Progenitor cell of endocrine pancreas (in vitro differentiated cells): ENCODE results near the gene MYO1A. TPM values are rescaled to one million over a fixed set of nuclear protein-coding genes. Genes with fewer than 3 reads are reported as not detected.

ENCODE experiments used
- DNase-seq: peaks from one replicate; pipeline ENCODE4 v3.0.0; 2021; ENCODE audit warnings: low spot score; ENCODE audit not compliant: unreplicated experiment
- H3K27ac Mint-ChIP-seq: 2 replicates; pipeline ENCODE4 v1.8.0; 2021; ENCODE audit warnings: mild to moderate bottlenecking, moderate library complexity, mixed read lengths
- H3K27me3 Mint-ChIP-seq: 2 replicates; pipeline ENCODE4 v1.8.0; 2021; ENCODE audit warnings: mixed read lengths
- H3K36me3 Mint-ChIP-seq: 2 replicates; pipeline ENCODE4 v1.8.0; 2022; ENCODE audit warnings: mixed read lengths; ENCODE audit not compliant: insufficient read depth
- H3K4me1 Mint-ChIP-seq: 2 replicates; pipeline ENCODE4 v1.8.0; 2021; ENCODE audit warnings: low read depth, mixed read lengths
- H3K4me3 Mint-ChIP-seq: 2 replicates; pipeline ENCODE4 v1.8.0; 2021; ENCODE audit warnings: low read depth, mild to moderate bottlenecking, moderate library complexity, mixed read lengths
- H3K9me3 Mint-ChIP-seq: 2 replicates; pipeline ENCODE4 v1.8.0; 2021; ENCODE audit warnings: low read depth, mixed read lengths
- total RNA-seq: library from RNA; stranded (reverse); gene quantifications from 2 replicates; pipeline ENCODE4 v1.2.1, GENCODE V29; 2021
- TF ChIP-seq, protein P1 (sequence below): fragments of 200-600 bp; sonication (generic); IDR thresholded peaks from one replicate; pipeline ENCODE4 v1.5.0; 2021; ENCODE audit warnings: antibody characterized with exemption, mild to moderate bottlenecking; ENCODE audit not compliant: unreplicated experiment

MYO1A gene
- total RNA-seq, 1 donor from 2014 or later: 1.2 TPM

DNA sequence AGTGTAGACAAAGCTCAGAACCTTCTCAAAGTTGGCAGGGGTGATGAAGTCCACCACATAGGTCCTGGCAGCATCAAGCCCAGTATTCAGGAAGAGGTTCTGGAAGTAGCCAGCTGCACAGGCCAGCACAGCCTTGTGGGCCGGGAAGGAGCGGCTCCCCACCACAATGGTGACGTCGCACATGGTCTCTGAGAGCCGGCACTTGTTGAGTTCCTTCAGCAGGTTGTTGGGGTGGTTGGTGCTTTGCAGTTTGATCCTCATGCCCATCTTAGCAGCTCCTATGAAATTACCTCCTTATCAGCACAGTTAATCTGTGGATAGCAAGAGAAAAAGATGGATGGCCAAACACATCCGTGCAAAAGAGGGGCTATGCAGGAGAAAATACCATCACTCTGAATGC is 45.3 kb downstream of the MYO1A start:
- Mint-ChIP-seq H3K4me3 (peak overlapping the region; percentile 87), H3K9me3 (no peaks in the 10 kb centered on the region), H3K4me1 (peaks cover 22% of the 10 kb centered on the region), H3K27me3 (no peaks in the 10 kb centered on the region), H3K27ac (no peak overlapping the region), H3K36me3 (peaks cover 20% of the 10 kb centered on the region)
- TF ChIP-seq, protein P1, sequence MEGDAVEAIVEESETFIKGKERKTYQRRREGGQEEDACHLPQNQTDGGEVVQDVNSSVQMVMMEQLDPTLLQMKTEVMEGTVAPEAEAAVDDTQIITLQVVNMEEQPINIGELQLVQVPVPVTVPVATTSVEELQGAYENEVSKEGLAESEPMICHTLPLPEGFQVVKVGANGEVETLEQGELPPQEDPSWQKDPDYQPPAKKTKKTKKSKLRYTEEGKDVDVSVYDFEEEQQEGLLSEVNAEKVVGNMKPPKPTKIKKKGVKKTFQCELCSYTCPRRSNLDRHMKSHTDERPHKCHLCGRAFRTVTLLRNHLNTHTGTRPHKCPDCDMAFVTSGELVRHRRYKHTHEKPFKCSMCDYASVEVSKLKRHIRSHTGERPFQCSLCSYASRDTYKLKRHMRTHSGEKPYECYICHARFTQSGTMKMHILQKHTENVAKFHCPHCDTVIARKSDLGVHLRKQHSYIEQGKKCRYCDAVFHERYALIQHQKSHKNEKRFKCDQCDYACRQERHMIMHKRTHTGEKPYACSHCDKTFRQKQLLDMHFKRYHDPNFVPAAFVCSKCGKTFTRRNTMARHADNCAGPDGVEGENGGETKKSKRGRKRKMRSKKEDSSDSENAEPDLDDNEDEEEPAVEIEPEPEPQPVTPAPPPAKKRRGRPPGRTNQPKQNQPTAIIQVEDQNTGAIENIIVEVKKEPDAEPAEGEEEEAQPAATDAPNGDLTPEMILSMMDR: no peak
- DNase-seq: no peak

DNA sequence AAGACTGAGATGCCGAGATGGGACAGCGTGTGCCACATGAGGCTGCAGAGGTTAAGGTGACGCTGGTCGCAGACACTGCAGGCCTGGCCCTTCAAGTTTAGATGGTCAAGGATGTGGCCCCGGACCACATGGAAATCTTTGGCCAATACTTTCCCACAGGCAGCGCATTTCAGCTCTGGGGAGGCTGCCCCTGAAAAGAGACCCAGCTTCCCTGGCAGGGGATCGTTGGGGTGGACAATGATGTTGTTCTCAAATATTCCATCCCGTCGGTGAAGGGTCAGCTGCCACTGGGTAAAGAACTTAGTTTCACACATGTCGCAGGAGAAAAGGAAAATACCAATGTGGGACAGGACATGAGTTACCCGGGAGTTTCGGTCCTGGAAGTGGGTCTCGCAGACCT is 46.5 kb downstream of the MYO1A start:
- Mint-ChIP-seq H3K27ac (peak overlapping the region; percentile 65), H3K4me3 (no peak overlapping the region), H3K27me3 (no peaks in the 10 kb centered on the region), H3K4me1 (peaks cover 21% of the 10 kb centered on the region), H3K36me3 (peaks cover 20% of the 10 kb centered on the region), H3K9me3 (no peaks in the 10 kb centered on the region)
- TF ChIP-seq, protein P1: no peak
- no peak for DNase-seq

DNA sequence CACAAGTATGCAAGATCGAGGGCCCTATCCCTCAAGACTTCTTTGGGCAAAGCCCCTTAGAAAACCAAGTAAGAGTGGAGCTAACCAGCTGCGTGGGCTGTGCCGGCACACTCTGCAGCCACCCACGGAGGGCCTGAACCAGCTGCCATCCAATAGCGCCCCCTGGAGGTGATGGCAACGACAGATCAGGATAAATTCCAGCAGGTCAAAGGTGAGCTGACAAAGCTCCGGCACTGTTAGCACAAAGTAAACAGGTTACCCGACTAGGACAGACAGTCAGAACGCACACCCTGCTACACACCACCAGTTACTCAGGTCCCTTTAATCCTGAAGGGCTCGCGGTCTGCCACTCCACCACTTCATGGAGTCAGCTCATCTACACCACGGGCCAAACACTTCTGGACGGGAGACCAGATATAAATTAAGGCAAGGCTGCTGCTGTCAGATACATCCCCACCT is 48.5 kb downstream of the MYO1A start:
- Mint-ChIP-seq H3K9me3 (no peaks in the 10 kb centered on the region), H3K4me1 (peaks cover 18% of the 10 kb centered on the region), H3K36me3 (peaks cover 20% of the 10 kb centered on the region), H3K27ac (no peak overlapping the region), H3K4me3 (peak overlapping the region; percentile 30), H3K27me3 (no peaks in the 10 kb centered on the region)
- TF ChIP-seq, protein P1: peak; percentile 83
- DNase-seq: peak; percentile 62

DNA sequence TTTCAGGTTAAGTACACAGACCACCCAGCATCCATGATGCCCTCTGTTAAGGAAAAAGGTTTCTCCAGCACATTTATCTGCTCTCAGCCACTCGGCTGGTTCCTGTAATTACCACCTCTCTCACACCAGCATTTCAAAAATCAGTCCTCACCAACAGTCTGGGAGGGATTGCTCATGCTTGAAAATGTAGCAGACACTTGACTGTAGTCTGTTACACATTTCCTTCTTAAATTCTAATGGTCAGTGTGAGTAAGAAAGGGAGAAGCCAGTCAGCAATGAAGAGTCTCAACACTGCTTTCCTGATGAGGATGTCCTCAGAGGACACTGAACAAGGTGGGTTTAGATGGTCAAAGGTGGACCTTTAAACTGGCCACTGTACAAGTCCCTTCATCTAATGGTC is 49.5 kb downstream of the MYO1A start:
- H3K27me3 Mint-ChIP-seq: no peaks in the 10 kb centered on the region
- H3K27ac Mint-ChIP-seq: no peak overlapping the region
- H3K36me3 Mint-ChIP-seq: peaks cover 25% of the 10 kb centered on the region
- peaks cover 15% of the 10 kb centered on the region for H3K4me1 Mint-ChIP-seq
- DNase-seq: no peak
- no peak overlapping the region for H3K4me3 Mint-ChIP-seq
- TF ChIP-seq, protein P1: no peak
- H3K9me3 Mint-ChIP-seq: no peaks in the 10 kb centered on the region

DNA sequence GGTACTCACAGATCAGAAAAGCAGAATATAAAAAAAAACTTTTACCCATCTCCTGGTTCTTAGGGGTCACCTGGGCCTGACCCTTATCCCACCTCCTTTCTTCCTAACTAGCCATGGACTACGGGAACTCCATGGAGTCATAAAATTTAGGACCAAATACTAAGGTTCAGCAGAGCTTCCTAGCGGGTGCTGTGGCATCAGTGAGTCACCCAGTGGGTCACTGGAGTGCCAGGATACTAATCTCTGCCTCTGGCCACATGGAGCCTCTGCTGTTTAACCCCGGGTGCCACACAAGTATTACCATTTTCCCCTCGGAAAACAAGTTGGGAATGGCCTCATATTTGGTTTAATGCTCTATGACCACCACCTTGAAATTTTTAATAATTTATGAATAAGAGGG is 50.5 kb downstream of the MYO1A start:
- Mint-ChIP-seq H3K4me1 (peaks cover 10% of the 10 kb centered on the region), H3K4me3 (no peak overlapping the region), H3K36me3 (peaks cover 25% of the 10 kb centered on the region), H3K27me3 (no peaks in the 10 kb centered on the region), H3K9me3 (no peaks in the 10 kb centered on the region), H3K27ac (no peak overlapping the region)
- DNase-seq: no peak
- TF ChIP-seq, protein P1: no peak
